Tibial nerve (tissue), 3 donors: ENCODE data around the gene NFATC2.

Source experiments
- CTCF ChIP-seq, 5 experiments: fragments of 200-600 bp in 3 of 5; fragments of 450-650 bp in 2 of 5; sonication (generic) in 3 of 5; IDR thresholded peaks; one replicate each; pipeline ENCODE4 v1.5.1; 2016 to 2019; ENCODE audit warnings: antibody characterized with exemption in 5 of 5, mild to moderate bottlenecking in 3 of 5, moderate library complexity in 2 of 5
- POLR2A ChIP-seq, 2 donors: fragments of 450-650 bp; IDR thresholded peaks; one replicate each; pipeline ENCODE4 v1.6.1; 2017; ENCODE audit warnings: antibody characterized with exemption in 2 of 2, mild to moderate bottlenecking in 2 of 2, moderate library complexity in 2 of 2

GRCh38 chr20:51490635-51491034 lies 51.9 kb downstream of the NFATC2 start:
- no peak for TF ChIP-seq POLR2A (IDR thresholded peaks at IDR 0.05)
- no peak for TF ChIP-seq CTCF (IDR thresholded peaks at IDR 0.05)
